LNCaP clone FGC (cell line): ENCODE data around the gene KDSR.
A peak's percentile ranks its signal among the peaks of the same experiment; 100 is the strongest.

ENCODE experiments used
- DNase-seq: peaks from one replicate; pipeline ENCODE4 v3.0.0-alpha.2; 2011; ENCODE audit warnings: low read depth
- H3K4me3 ChIP-seq: 2 replicates; pipeline ENCODE4 v1.5.1; 2011; ENCODE audit warnings: mild to moderate bottlenecking, low read depth, low read length, control low read depth
- CTCF ChIP-seq: IDR thresholded peaks from 2 replicates; pipeline ENCODE4 v1.5.1; 2012; ENCODE audit warnings: mild to moderate bottlenecking; ENCODE audit not compliant: control insufficient read depth, insufficient read depth; ENCODE audit errors: extremely low read depth

The KDSR gene

GRCh38 chr18:63367053-63367953, at the start of gene KDSR:
Gene KDSR, minus strand, starts transcription at chr18:63367206. Its CDS starts 88 bp downstream, at chr18:63367118.
- DNase-seq = peak; percentile 98
- TF ChIP-seq CTCF = no peak
- peak within 1 kb of the TSS; percentile 73 for H3K4me3 ChIP-seq

GRCh38 chr18:63412953-63413352, 45.9 kb upstream of the KDSR start:
- no peak overlapping the region for H3K4me3 ChIP-seq
- no peak for TF ChIP-seq CTCF
- DNase-seq = no peak

GRCh38 chr18:63410792-63411191, 43.8 kb upstream of the KDSR start:
- no peak for TF ChIP-seq CTCF
- DNase-seq = no peak

GRCh38 chr18:63409301-63409700, 42.3 kb upstream of the KDSR start:
- TF ChIP-seq CTCF = no peak
- H3K4me3 ChIP-seq = no peak overlapping the region
- DNase-seq = no peak

More at GRCh38 chr18:63410792-63411191, 43.8 kb upstream of the KDSR start:
- H3K4me3 ChIP-seq = no peak overlapping the region

GRCh38 chr18:63407734-63408133, 40.7 kb upstream of the KDSR start:
- H3K4me3 ChIP-seq = no peak overlapping the region
- DNase-seq = no peak
- no peak for TF ChIP-seq CTCF

- H3K4me3 ChIP-seq = no peak overlapping the region
- TF ChIP-seq CTCF = no peak
- peak; percentile 13 for DNase-seq
These were observed 39.0 kb upstream of the KDSR start for GRCh38 chr18:63405986-63406385.
